Stimulated activated CD8-positive, alpha-beta memory T cell treated with anti-CD3 and anti-CD28 coated beads, Interleukin-4, amount 100 ng/mL, for 4 hours (primary cell): ENCODE data around the gene LYRM7.
A peak's percentile ranks its signal among the peaks of the same experiment; 100 is the strongest.
"Not testable (repeated sequence)": the region's sequence is repeated elsewhere in the genome, so short reads cannot be mapped to it uniquely, and the experiment has no call there.

Experiments
- DNase-seq, 2 donors: peaks; one replicate each; pipeline ENCODE4 v3.0.0-alpha.2; 2020; ENCODE audit warnings: low read depth in 2 of 2, low spot score in 1 of 2

The LYRM7 gene

GRCh38 chr5:131170540-131171275 lies at the start of gene LYRM7:
LYRM7 (plus strand) TSS chr5:131170944; CDS start chr5:131171021, 77 bp downstream.
- peak; percentile 81 to 93 for DNase-seq

GRCh38 chr5:131127244-131127643 lies 43.5 kb upstream of the LYRM7 start:
- not testable (repeated sequence) for DNase-seq

GRCh38 chr5:131129306-131129705 lies 41.4 kb upstream of the LYRM7 start:
- no peak for DNase-seq

- not testable (repeated sequence) for DNase-seq
Observed at GRCh38 chr5:131133091-131133490, 37.7 kb upstream of the LYRM7 start.

GRCh38 chr5:131138406-131138805 lies 32.3 kb upstream of the LYRM7 start:
- not testable (repeated sequence) for DNase-seq

GRCh38 chr5:131139321-131139720 lies 31.4 kb upstream of the LYRM7 start:
- DNase-seq, result no peak

GRCh38 chr5:131142970-131143617 lies 27.6 kb upstream of the LYRM7 start:
- no peak for DNase-seq

- no peak for DNase-seq
Observed at GRCh38 chr5:131147258-131147657, 23.5 kb upstream of the LYRM7 start.

- DNase-seq, result no peak
Observed at GRCh38 chr5:131148835-131149234, 21.9 kb upstream of the LYRM7 start.

- DNase-seq, result no peak
Observed at GRCh38 chr5:131150408-131150807, 20.3 kb upstream of the LYRM7 start.

- no peak for DNase-seq
Observed at GRCh38 chr5:131151216-131151615, 19.5 kb upstream of the LYRM7 start.

- no peak for DNase-seq
Observed at GRCh38 chr5:131156385-131156784, 14.4 kb upstream of the LYRM7 start.

GRCh38 chr5:131156957-131157356 lies 13.8 kb upstream of the LYRM7 start:
- no peak for DNase-seq

GRCh38 chr5:131160134-131160533 lies 10.6 kb upstream of the LYRM7 start:
- no peak for DNase-seq

- no peak for DNase-seq
Observed at GRCh38 chr5:131163276-131164119, 7.2 kb upstream of the LYRM7 start.

GRCh38 chr5:131164191-131165118 lies 6.3 kb upstream of the LYRM7 start:
- DNase-seq, result peak; percentile 40 to 54

GRCh38 chr5:131165119-131165727 lies 5.5 kb upstream of the LYRM7 start, which contains the start of gene HINT1:
HINT1 (minus strand) TSS chr5:131165256; CDS start chr5:131165205, 51 bp downstream.
- peak; percentile 79 to 82 for DNase-seq

GRCh38 chr5:131167615-131168014 lies 3.1 kb upstream of the LYRM7 start:
- no peak for DNase-seq

- DNase-seq, result no peak
Observed at GRCh38 chr5:131169810-131170539, 769 bp upstream of the LYRM7 start.
